Muscle of arm (tissue), 12 donors: Measurements from ENCODE around the gene EXOC4. TPM values are rescaled to one million over a fixed set of nuclear protein-coding genes. Genes with fewer than 3 reads are reported as not detected.
"Not testable (repeated sequence)": the region's sequence is repeated elsewhere in the genome, so short reads cannot be mapped to it uniquely, and the experiment has no call there.

Experiments used
- DNase-seq: peaks from one replicate; pipeline ENCODE4 v3.0.0-alpha.2; 2013
- polyA plus RNA-seq, 12 donors: library from polyadenylated mRNA; unstranded; fragments of 120-200 nt; gene quantifications; one replicate each; pipeline ENCODE4 v1.2.1, GENCODE V29; 2013; ENCODE audit not compliant: insufficient read length in 12 of 12

The EXOC4 gene
- polyA plus RNA-seq, 12 donors, result 25.2 to 79.1 (median 55.5) TPM; not detected in 1

GRCh38 chr7:133273227-133273626 is 20.3 kb downstream of the EXOC4 start:
- no peak for DNase-seq

- no peak for DNase-seq
These were observed 21.4 kb downstream of the EXOC4 start for GRCh38 chr7:133274265-133274664.

GRCh38 chr7:133275008-133275407 is 22.1 kb downstream of the EXOC4 start:
- no peak for DNase-seq

GRCh38 chr7:133275446-133276095 is 22.7 kb downstream of the EXOC4 start:
- no peak for DNase-seq

GRCh38 chr7:133278975-133279374 is 26.1 kb downstream of the EXOC4 start:
- not testable (repeated sequence) for DNase-seq

GRCh38 chr7:133282094-133282493 is 29.2 kb downstream of the EXOC4 start:
- DNase-seq, result no peak

GRCh38 chr7:133284092-133284491 is 31.2 kb downstream of the EXOC4 start:
- DNase-seq, result no peak

GRCh38 chr7:133288970-133289369 is 36.1 kb downstream of the EXOC4 start:
- DNase-seq, result no peak

GRCh38 chr7:133290041-133290440 is 37.2 kb downstream of the EXOC4 start:
- DNase-seq, result no peak

- DNase-seq, result no peak
These were observed 37.9 kb downstream of the EXOC4 start for GRCh38 chr7:133290676-133291333.

GRCh38 chr7:133292631-133293030 is 39.8 kb downstream of the EXOC4 start:
- DNase-seq, result no peak

- DNase-seq, result no peak
These were observed 40.7 kb downstream of the EXOC4 start for GRCh38 chr7:133293384-133294160.

- no peak for DNase-seq
These were observed 41.4 kb downstream of the EXOC4 start for GRCh38 chr7:133294234-133294633.

- DNase-seq, result no peak
These were observed 42.6 kb downstream of the EXOC4 start for GRCh38 chr7:133295484-133295883.

- DNase-seq, result no peak
These were observed 44.2 kb downstream of the EXOC4 start for GRCh38 chr7:133297093-133297492.

- no peak for DNase-seq
These were observed 45.2 kb downstream of the EXOC4 start for GRCh38 chr7:133298080-133298479.

GRCh38 chr7:133299676-133300075 is 46.8 kb downstream of the EXOC4 start:
- no peak for DNase-seq

GRCh38 chr7:133300088-133300487 is 47.2 kb downstream of the EXOC4 start:
- no peak for DNase-seq

- no peak for DNase-seq
These were observed 47.9 kb downstream of the EXOC4 start for GRCh38 chr7:133300811-133301210.

- no peak for DNase-seq
These were observed 48.6 kb downstream of the EXOC4 start for GRCh38 chr7:133301444-133301843.

- DNase-seq, result no peak
These were observed 50.5 kb downstream of the EXOC4 start for GRCh38 chr7:133303372-133303771.

GRCh38 chr7:133303931-133304330 is 51.1 kb downstream of the EXOC4 start:
- no peak for DNase-seq

- no peak for DNase-seq
These were observed 56.5 kb downstream of the EXOC4 start for GRCh38 chr7:133309333-133309732.
